ENCODE results near the gene MAGI2. TPM values are rescaled to one million over a fixed set of nuclear protein-coding genes. Genes with fewer than 3 reads are reported as not detected.

Gene MAGI2
- total and polyA plus RNA-seq, 9 donors, result 7.1 to 20.4 (median 18.7) TPM

DNA sequence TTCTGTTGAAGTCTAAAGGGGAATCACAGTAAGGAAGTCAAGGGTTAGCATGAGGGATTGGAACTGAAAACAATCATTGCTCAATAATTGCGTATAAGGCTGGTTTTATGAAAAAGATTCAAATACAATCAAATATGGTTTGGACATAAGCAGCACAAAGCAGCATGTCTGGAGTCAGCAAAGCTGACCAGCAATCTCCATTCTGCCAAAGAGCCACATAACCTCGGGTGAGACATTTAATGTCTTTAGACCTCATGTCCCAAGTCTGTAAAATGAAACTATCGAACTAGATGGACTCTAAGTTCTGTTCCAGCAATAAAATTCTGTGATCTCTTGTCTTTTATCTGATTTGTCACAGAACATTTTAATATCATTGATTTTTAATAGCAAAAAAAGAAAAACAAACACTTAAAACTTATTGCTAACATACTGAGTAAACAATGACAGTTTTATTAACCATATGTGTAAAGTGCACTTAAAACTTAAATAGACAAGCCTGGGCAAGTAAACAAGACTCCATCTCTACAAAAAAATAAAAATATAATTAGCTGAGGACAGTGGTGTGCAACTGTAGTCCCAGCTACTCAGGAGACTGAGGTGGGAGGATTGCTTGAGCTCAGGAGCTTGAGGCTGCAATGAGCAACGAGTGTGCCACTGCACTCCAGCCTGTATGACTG lies 217.0 kb downstream of the MAGI2 start:
- intact Hi-C loops (cut with DNase I), result no loop called here
- Histone ChIP-seq H3K4me3 (no peak overlapping the region), H3K27ac (no peak overlapping the region), H3K9me3 (no peaks in the 10 kb centered on the region), H3K36me3 (no peaks in the 10 kb centered on the region), H3K27me3 (no peaks in the 10 kb centered on the region), H3K4me1 (ENCODE audit: insufficient read depth) (no peaks in the 10 kb centered on the region)
- TF ChIP-seq EP300 (IDR thresholded peaks at IDR 0.05), result no peak
- TF ChIP-seq, protein P1, sequence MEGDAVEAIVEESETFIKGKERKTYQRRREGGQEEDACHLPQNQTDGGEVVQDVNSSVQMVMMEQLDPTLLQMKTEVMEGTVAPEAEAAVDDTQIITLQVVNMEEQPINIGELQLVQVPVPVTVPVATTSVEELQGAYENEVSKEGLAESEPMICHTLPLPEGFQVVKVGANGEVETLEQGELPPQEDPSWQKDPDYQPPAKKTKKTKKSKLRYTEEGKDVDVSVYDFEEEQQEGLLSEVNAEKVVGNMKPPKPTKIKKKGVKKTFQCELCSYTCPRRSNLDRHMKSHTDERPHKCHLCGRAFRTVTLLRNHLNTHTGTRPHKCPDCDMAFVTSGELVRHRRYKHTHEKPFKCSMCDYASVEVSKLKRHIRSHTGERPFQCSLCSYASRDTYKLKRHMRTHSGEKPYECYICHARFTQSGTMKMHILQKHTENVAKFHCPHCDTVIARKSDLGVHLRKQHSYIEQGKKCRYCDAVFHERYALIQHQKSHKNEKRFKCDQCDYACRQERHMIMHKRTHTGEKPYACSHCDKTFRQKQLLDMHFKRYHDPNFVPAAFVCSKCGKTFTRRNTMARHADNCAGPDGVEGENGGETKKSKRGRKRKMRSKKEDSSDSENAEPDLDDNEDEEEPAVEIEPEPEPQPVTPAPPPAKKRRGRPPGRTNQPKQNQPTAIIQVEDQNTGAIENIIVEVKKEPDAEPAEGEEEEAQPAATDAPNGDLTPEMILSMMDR (IDR thresholded peaks at IDR 0.05), result no peak
- TF ChIP-seq POLR2A (IDR thresholded peaks at IDR 0.05), result no peak
- DNase-seq, result no peak
- 80 to 86% (median 82%) methylated on average over 4 of the region's 4 CpGs for WGBS, 3 donors

DNA sequence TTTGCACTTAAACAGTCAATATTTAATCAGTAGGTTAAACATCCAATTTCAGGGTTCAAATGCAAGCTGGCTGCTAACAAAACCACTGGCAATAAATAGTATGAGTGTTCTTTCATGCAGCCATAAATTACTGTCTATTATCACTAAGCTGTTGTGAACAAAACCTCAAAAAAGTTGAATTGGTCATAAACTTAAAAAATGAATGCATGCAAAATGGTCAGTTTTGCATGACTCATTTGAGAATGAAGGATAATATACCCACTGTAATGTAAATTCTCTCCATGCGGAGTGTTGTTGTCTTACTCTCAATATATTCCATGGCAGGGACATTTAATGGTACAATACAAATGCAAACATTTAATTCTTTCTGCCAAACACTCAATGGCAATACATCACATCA lies 226.4 kb downstream of the MAGI2 start:
- intact Hi-C loops (cut with DNase I), result no loop called here
- no peaks in the 10 kb centered on the region for H3K36me3 ChIP-seq
- no peak for DNase-seq
- no peak overlapping the region for H3K4me3 ChIP-seq
- H3K9me3 ChIP-seq, result no peaks in the 10 kb centered on the region
- H3K4me1 ChIP-seq (ENCODE audit: insufficient read depth), result no peaks in the 10 kb centered on the region
- TF ChIP-seq EP300 (IDR thresholded peaks at IDR 0.05), result no peak
- WGBS, 3 donors, result 63 to 80% (median 72%) methylated on average over 1 of the region's 1 CpG
- no peaks in the 10 kb centered on the region for H3K27me3 ChIP-seq
- no peak overlapping the region for H3K27ac ChIP-seq

DNA sequence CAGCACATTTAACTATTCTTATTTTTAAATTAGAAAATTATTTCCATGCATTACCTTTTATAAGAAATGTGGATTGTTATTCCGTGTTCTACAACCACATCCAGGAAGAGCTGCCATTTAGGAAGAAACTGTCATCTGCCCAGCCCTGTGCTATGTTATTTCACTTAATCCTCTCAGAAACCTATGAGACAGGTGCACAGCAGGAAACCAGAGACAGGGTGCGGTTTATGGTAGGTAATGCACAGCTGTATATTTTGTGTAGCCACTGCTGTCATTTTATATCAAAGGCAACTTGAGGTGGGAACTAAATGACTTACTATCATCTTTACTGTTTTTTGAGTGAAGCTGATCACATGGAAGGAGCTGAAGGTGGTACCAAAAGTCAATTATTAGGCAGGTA lies 232.3 kb downstream of the MAGI2 start:
- no peak for DNase-seq
- Histone ChIP-seq H3K36me3 (no peaks in the 10 kb centered on the region), H3K4me3 (no peak overlapping the region), H3K27ac (no peak overlapping the region), H3K4me1 (ENCODE audit: insufficient read depth) (no peaks in the 10 kb centered on the region), H3K27me3 (no peaks in the 10 kb centered on the region), H3K9me3 (no peaks in the 10 kb centered on the region)
- no peak for TF ChIP-seq EP300 (IDR thresholded peaks at IDR 0.05)
- intact Hi-C loops (cut with DNase I), result no loop called here
- WGBS, 3 donors, result 93 to 100% (median 95%) methylated on average over 2 of the region's 2 CpGs

DNA sequence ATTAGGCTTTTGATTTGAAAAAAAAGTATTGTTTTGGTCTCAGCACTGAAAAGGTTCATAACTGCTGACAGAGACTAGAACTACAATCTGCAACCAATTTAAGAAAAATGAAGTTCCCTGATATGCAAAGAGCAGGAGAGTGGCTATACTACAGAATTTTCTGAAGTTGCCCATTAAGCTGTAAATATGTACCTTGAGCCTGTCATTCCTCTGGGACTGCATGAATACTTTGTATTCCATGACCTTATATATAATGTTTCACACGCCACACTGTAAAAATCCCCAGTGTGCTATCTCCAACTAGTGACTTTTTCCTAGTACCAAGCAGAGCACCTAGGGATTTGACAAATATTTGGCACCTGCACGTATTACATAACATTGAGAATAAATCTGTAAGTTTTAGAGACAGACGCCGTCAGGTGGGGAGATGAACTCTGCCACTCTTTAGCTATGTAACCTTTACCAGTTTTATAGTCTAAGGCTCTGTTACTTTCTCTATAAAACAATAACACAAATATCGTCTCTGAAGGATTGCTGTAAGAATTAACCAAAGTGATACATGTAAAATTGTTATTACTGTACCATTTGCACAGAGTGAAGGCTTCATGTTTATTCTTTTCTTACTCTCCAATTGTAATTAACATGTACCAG lies 235.4 kb downstream of the MAGI2 start:
- WGBS, 3 donors, result 94 to 98% (median 94%) methylated on average over 5 of the region's 5 CpGs

DNA sequence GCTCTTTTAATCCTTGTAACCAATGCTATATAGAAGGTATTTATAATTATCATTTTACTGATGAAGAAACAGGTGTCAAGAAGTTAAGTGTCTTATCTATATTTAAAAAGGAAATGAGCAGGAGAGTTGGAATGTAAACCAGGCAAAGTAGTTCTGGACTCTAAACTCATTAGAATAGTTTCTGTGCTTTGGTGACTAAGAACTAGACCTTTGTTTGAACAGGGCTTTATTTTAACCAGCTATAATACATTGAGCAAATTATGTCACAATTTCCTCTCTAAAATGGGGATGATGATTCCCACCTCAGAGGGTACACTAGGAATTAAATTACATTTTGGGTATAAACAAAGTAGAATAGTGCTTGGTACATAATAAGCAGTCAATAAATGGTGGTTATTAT lies 236.0 kb downstream of the MAGI2 start:
- Histone ChIP-seq H3K27ac (no peak overlapping the region), H3K36me3 (no peaks in the 10 kb centered on the region), H3K4me3 (no peak overlapping the region), H3K4me1 (ENCODE audit: insufficient read depth) (no peaks in the 10 kb centered on the region), H3K27me3 (no peaks in the 10 kb centered on the region), H3K9me3 (no peaks in the 10 kb centered on the region)
- DNase-seq, result no peak
- TF ChIP-seq EP300 (IDR thresholded peaks at IDR 0.05) (no peak), POLR2A (IDR thresholded peaks at IDR 0.05) (no peak)
- TF ChIP-seq, protein P1 (IDR thresholded peaks at IDR 0.05), result no peak
- intact Hi-C loops (cut with DNase I), result no loop called here

More for the DNA sequence above, 235.4 kb downstream of the MAGI2 start:
- TF ChIP-seq POLR2A (IDR thresholded peaks at IDR 0.05), result no peak
- TF ChIP-seq, protein P1 (IDR thresholded peaks at IDR 0.05), result no peak
- TF ChIP-seq EP300 (IDR thresholded peaks at IDR 0.05), result no peak
- Histone ChIP-seq H3K4me1 (ENCODE audit: insufficient read depth) (no peaks in the 10 kb centered on the region), H3K27ac (no peak overlapping the region), H3K4me3 (no peak overlapping the region), H3K36me3 (no peaks in the 10 kb centered on the region), H3K9me3 (no peaks in the 10 kb centered on the region), H3K27me3 (no peaks in the 10 kb centered on the region)
- no peak for DNase-seq
- intact Hi-C loops (cut with DNase I), result no loop called here

Data from ovary (tissue), 9 donors.